IMR-90 (cell line): Measurements from ENCODE around the gene TPCN1. TPM values are rescaled to one million over a fixed set of nuclear protein-coding genes. Genes with fewer than 3 reads are reported as not detected.

ENCODE experiments used
- CTCF ChIP-seq: conservative IDR thresholded peaks from 2 replicates; pipeline ENCODE4 v1.5.1; 2012; ENCODE audit warnings: mild to moderate bottlenecking, low read depth, low read length, improper control_type of control experiment
- RFX5 ChIP-seq: IDR thresholded peaks from 2 replicates; pipeline ENCODE4 v1.8.0; 2012; ENCODE audit warnings: low read depth, mild to moderate bottlenecking, low read length, moderate library complexity
- polyA plus RNA-seq, 3 experiments: library from polyadenylated mRNA; depleted of rRNA; stranded (reverse); fragments of >200 nt; gene quantifications; 2 replicates each; pipeline ENCODE4 v1.2.3, GENCODE V29; 2012; ENCODE audit warnings: low replicate concordance in 1 of 3
- total RNA-seq: library from RNA; depleted of rRNA; stranded (reverse); fragments of >200 nt; gene quantifications from 2 replicates; pipeline ENCODE4 v1.2.3, GENCODE V29; 2012

Gene TPCN1
- total and polyA plus RNA-seq, 2 of the 4 experiments (the other 2 are of a cell fraction): 2.0 to 13.2 TPM

DNA sequence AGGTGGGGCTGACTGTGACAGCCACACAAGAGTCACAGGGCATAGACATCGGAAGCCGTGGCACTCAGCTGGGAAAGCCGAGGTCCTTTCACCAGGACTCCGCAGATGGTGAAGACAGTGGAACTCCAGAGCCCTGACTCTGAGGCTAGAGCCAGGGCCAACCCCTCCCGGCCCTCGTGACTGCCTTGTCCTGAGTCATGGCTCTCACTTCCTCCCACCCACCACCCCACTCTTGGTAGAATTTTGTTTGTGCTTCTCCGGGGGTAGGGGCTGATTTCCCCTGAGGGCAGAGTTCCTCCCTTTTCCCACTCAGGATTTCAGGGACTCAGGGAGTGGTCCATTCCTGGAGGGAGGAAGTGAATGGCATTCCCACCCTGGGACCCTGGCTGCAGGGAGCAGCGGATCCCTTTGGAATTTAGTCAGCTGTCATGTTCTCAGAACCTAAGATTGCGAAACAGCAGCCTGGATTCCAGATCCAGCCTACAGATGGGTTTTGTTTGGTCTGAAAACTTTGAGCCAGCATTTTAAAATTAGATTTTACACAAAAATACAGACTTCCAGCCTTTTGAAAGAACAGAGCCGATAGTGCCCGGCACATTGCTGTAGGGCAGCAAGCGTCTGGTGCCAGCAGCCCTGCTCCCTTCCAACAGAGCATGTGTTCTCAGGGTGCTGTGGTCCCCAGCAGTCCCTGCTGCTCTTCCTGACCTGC, 50.7 kb downstream of the TPCN1 start (continued):
- TF ChIP-seq CTCF (no peak), RFX5 (no peak)
